Measurements from ENCODE around the gene ZNF33B. TPM values are rescaled to one million over a fixed set of nuclear protein-coding genes. Genes with fewer than 3 reads are reported as not detected.
A peak's percentile ranks its signal among the peaks of the same experiment; 100 is the strongest.

ZNF33B gene
- total and polyA plus RNA-seq, 9 of the 15 experiments (the other 6 are each of a cell fraction or from before 2014, with no cell fraction given), result 6.9 to 23.9 (median 15.4) TPM

- TF ChIP-seq E4F1 (CRISPR knock-in tag; IDR thresholded peaks at IDR 0.05; ENCODE audit: borderline replicate concordance), result no peak
- TF ChIP-seq MNT (conservative IDR thresholded peaks at IDR 0.05), result peak in 1 of 2 experiments; percentile 50; a peak in 2 of 4 replicates
- no peak for TF ChIP-seq STAT6 (CRISPR knock-in tag; IDR thresholded peaks at IDR 0.05)
- TF ChIP-seq ZBTB11 (CRISPR knock-in tag; IDR thresholded peaks at IDR 0.05), result peak in 1 of 3 experiments; percentile 57; a peak in 2 of 6 replicates
- no peak for TF ChIP-seq STAT5B (CRISPR knock-in tag; IDR thresholded peaks at IDR 0.05)
- peak; percentile 96 for TF ChIP-seq CBFA2T3 (IDR thresholded peaks at IDR 0.05)
- TF ChIP-seq ZBTB49 (CRISPR knock-in tag; IDR thresholded peaks at IDR 0.05; ENCODE audit: borderline replicate concordance), result 0 out of 2 replicates have a peak, but pooled peaks have one; percentile 32
- peak; percentile 58 for TF ChIP-seq HDAC3 (IDR thresholded peaks at IDR 0.05; ENCODE audit: borderline replicate concordance, partially characterized antibody)
- TF ChIP-seq GTF2F1 (IDR thresholded peaks at IDR 0.05; ENCODE audit: low read depth, low read length), result no peak
- TF ChIP-seq CREM (IDR thresholded peaks at IDR 0.05; ENCODE audit: low read depth), result peak; percentile 17; the same call in 1 of the 2 replicates
- TF ChIP-seq CREB1 (IDR thresholded peaks at IDR 0.05), result peak; percentile 35; the same call in 1 of the 2 replicates
- no peak for TF ChIP-seq CREB1 (CRISPR knock-in tag; IDR thresholded peaks at IDR 0.05)
These were observed 8.6 kb upstream of the ZNF33B start (continued) for GRCh38 chr10:42646687-42647640.
